Keratinocyte (primary cell): Measurements from ENCODE around the gene GADD45G. TPM values are rescaled to one million over a fixed set of nuclear protein-coding genes. Genes with fewer than 3 reads are reported as not detected.

Source experiments
- DNase-seq: peaks from one replicate; pipeline ENCODE4 v3.0.0-alpha.2; 2011; ENCODE audit warnings: low read depth, missing footprints, low spot score
- FAIRE-seq: peaks from 2 replicates; lab custom pipeline; 2011; peaks lifted over from hg19 to GRCh38; lab: Jason Lieb, UNC
- H2AFZ ChIP-seq: 2 replicates; pipeline ENCODE4 v1.6.0; 2012; ENCODE audit warnings: low read length, control low read depth, inconsistent platforms; ENCODE audit not compliant: control insufficient read depth
- H3K27ac ChIP-seq: 2 replicates; pipeline ENCODE4 v1.5.1; 2011; ENCODE audit warnings: low read length; ENCODE audit not compliant: control insufficient read depth, insufficient read depth
- H3K27me3 ChIP-seq: 3 replicates; pipeline ENCODE4 v1.6.0; 2011; ENCODE audit warnings: low read length; ENCODE audit not compliant: control insufficient read depth, insufficient read depth; ENCODE audit errors: extremely low read depth
- H3K36me3 ChIP-seq, 2 experiments: 2 replicates in 1 of 2; 3 replicates in 1 of 2; pipeline ENCODE4 v1.5.1; 2011; ENCODE audit warnings: low read length in 2 of 2, mild to moderate bottlenecking in 1 of 2; ENCODE audit not compliant: control insufficient read depth in 2 of 2, insufficient read depth in 2 of 2; ENCODE audit errors: extremely low read depth in 1 of 2
- H3K4me1 ChIP-seq: 3 replicates; pipeline ENCODE4 v1.5.1; 2011; ENCODE audit warnings: low read length; ENCODE audit not compliant: control insufficient read depth, insufficient read depth; ENCODE audit errors: extremely low read depth
- H3K4me2 ChIP-seq: 3 replicates; pipeline ENCODE4 v1.6.0; 2011; ENCODE audit warnings: low read depth, low read length; ENCODE audit not compliant: control insufficient read depth, insufficient read depth; ENCODE audit errors: extremely low read depth
- H3K4me3 ChIP-seq, 3 experiments: fragments of 200-600 bp in 1 of 3; sonication (generic) in 1 of 3; 2 replicates in 2 of 3; 3 replicates in 1 of 3; pipeline ENCODE4 v1.5.1; 2011 to 2016; ENCODE audit warnings: low read length in 3 of 3, mild to moderate bottlenecking in 3 of 3, control low read depth in 2 of 3, inconsistent platforms in 1 of 3, low read depth in 1 of 3, mixed read lengths in 1 of 3, mixed run types in 1 of 3, moderate library complexity in 1 of 3; ENCODE audit not compliant: control insufficient read depth in 2 of 3, insufficient read depth in 2 of 3; ENCODE audit errors: extremely low read depth in 1 of 3
- H3K79me2 ChIP-seq: 2 replicates; pipeline ENCODE4 v1.6.0; 2012; ENCODE audit warnings: low read length; ENCODE audit not compliant: control insufficient read depth, insufficient read depth
- H3K9ac ChIP-seq: 3 replicates; pipeline ENCODE4 v1.6.0; 2011; ENCODE audit warnings: low read length; ENCODE audit not compliant: control insufficient read depth, insufficient read depth; ENCODE audit errors: extremely low read depth
- H3K9me1 ChIP-seq: 3 replicates; pipeline ENCODE4 v1.6.0; 2011; ENCODE audit warnings: low read length; ENCODE audit not compliant: control insufficient read depth, insufficient read depth; ENCODE audit errors: extremely low read depth
- H3K9me3 ChIP-seq: 2 replicates; pipeline ENCODE4 v1.5.1; 2012; ENCODE audit warnings: low read depth, low read length; ENCODE audit not compliant: control insufficient read depth
- H4K20me1 ChIP-seq: 3 replicates; pipeline ENCODE4 v1.6.0; 2011; ENCODE audit warnings: low read length; ENCODE audit not compliant: control insufficient read depth, insufficient read depth; ENCODE audit errors: extremely low read depth
- EZH2 ChIP-seq: IDR thresholded peaks from one replicate; pipeline ENCODE4 v1.6.1; 2012; ENCODE audit warnings: inconsistent platforms, mild to moderate bottlenecking, low read length, moderate library complexity
- dilution Hi-C: fragments of 300-500 bp; cut with MboI; formaldehyde crosslinking; loops from one replicate; pipeline ENCODE4 v1.7.0; 2020; ENCODE audit warnings: low sequenced_read_pairs; ENCODE audit not compliant: extremely low pct_ligation_motif_present
- polyA plus RNA-seq, 5 experiments: library from polyadenylated mRNA; depleted of rRNA in 3 of 5; stranded (reverse) in 3 of 5; stranded (forward) in 1 of 5; unstranded in 1 of 5; fragments of >200 nt; gene quantifications; 1 replicate in 1 of 5; 2 replicates in 3 of 5; 3 replicates in 1 of 5; pipeline versions ENCODE4 v1.2.1 to v1.2.3, GENCODE V29; 2011 to 2012; ENCODE audit warnings: missing spikeins in 2 of 5, low read depth in 1 of 5, low replicate concordance in 1 of 5
- TF ChIP-seq, protein P1 (sequence below), 3 experiments: IDR thresholded peaks in 1 of 3; conservative IDR thresholded peaks in 1 of 3; optimal IDR thresholded peaks in 1 of 3; 2 replicates in 2 of 3; 3 replicates in 1 of 3; pipeline versions ENCODE3 to v1.5.1; 2011; ENCODE audit warnings: low read length in 3 of 3, mild to moderate bottlenecking in 3 of 3, moderate library complexity in 2 of 3, control low read depth in 1 of 3, inconsistent platforms in 1 of 3; ENCODE audit not compliant: insufficient read depth in 2 of 3; ENCODE audit errors: extremely low read depth in 1 of 3

GADD45G gene
- polyA plus RNA-seq, 1 donor (not counting 4 experiments of a cell fraction or from before 2014, with no cell fraction given) = 0.05 TPM

DNA sequence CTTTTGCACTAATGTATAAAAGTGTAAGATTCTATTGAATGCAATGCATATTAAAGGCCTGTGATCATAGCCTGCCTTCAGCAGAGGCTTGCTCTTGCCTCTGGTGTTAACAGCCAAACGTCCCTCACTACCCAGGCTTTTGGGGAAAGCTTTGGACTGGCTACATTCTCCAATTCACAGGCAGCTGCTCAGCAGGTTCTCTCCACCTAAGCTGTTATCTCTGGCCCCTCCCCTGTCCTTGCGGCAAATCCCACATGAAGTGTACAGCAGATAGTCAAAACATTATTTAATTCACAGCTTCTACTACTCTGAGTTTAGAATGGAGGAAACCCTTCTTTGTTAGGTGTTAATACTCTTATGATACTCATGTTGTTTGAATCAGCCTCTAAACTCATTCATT, 45.9 kb upstream of the GADD45G start:
- Histone ChIP-seq H3K79me2 (no peaks in the 10 kb centered on the region), H4K20me1 (no peaks in the 10 kb centered on the region), H2AFZ (no peak overlapping the region), H3K9ac (no peak overlapping the region), H3K4me1 (no peaks in the 10 kb centered on the region), H3K4me3 (no peak overlapping the region), H3K9me1 (no peaks in the 10 kb centered on the region), H3K27ac (no peak overlapping the region), H3K27me3 (peaks cover 3% of the 10 kb centered on the region), H3K36me3 (no peaks in the 10 kb centered on the region), H3K9me3 (no peaks in the 10 kb centered on the region), H3K4me2 (no peak overlapping the region)
- FAIRE-seq (no peak), DNase-seq (no peak)
- TF ChIP-seq, protein P1, sequence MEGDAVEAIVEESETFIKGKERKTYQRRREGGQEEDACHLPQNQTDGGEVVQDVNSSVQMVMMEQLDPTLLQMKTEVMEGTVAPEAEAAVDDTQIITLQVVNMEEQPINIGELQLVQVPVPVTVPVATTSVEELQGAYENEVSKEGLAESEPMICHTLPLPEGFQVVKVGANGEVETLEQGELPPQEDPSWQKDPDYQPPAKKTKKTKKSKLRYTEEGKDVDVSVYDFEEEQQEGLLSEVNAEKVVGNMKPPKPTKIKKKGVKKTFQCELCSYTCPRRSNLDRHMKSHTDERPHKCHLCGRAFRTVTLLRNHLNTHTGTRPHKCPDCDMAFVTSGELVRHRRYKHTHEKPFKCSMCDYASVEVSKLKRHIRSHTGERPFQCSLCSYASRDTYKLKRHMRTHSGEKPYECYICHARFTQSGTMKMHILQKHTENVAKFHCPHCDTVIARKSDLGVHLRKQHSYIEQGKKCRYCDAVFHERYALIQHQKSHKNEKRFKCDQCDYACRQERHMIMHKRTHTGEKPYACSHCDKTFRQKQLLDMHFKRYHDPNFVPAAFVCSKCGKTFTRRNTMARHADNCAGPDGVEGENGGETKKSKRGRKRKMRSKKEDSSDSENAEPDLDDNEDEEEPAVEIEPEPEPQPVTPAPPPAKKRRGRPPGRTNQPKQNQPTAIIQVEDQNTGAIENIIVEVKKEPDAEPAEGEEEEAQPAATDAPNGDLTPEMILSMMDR (optimal IDR thresholded peaks at IDR 0.05 in 1 of 3, IDR thresholded peaks at IDR 0.05 in 1 of 3, conservative IDR thresholded peaks at IDR 0.05 in 1 of 3; ENCODE audit: extremely low read depth in 1 of 3, insufficient read depth in 2 of 3, low read length in 3 of 3) = no peak
- no peak for TF ChIP-seq EZH2
- dilution Hi-C loops = no loop called here

DNA sequence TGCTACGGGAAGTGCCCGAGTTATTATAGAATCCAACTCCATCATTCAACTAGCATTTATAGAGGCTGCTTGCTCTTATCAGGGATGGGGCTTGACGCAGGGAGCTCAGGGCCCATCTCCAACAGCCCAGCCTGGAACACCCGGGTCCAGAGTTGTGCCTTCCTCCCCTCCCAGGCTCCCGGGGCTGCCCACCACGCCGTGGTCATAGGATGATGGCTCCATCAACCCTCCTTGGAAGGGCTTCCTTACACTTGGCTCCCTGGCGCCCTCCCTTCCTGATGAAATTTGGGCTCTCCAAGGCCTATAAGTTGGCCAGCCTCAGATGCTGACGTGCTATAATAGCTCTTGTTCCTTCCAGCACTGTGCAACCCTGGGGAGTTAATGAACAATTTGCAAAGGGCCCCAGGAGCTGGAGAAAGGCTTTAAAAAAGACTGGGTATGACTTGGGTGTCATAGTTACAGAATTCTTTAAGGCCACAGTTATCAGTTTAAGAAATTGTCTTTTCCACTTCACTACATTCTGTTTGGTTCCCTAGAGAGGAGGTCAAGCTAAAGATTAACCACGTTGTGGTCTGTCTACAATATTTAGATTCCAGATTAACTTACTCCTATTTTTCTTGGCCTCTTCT, 42.5 kb upstream of the GADD45G start:
- H2AFZ ChIP-seq = no peak overlapping the region
- no peaks in the 10 kb centered on the region for H3K36me3 ChIP-seq
- TF ChIP-seq EZH2 = no peak
- TF ChIP-seq, protein P1 (optimal IDR thresholded peaks at IDR 0.05 in 1 of 3, IDR thresholded peaks at IDR 0.05 in 1 of 3, conservative IDR thresholded peaks at IDR 0.05 in 1 of 3; ENCODE audit: extremely low read depth in 1 of 3, insufficient read depth in 2 of 3, low read length in 3 of 3) = no peak
- no peak overlapping the region for H3K27ac ChIP-seq
- no peaks in the 10 kb centered on the region for H3K27me3 ChIP-seq
- DNase-seq = no peak
- FAIRE-seq = no peak
- H3K79me2 ChIP-seq = no peaks in the 10 kb centered on the region
- H3K4me2 ChIP-seq = no peak overlapping the region
- H3K9me3 ChIP-seq = no peaks in the 10 kb centered on the region
- dilution Hi-C loops = no loop called here
- no peaks in the 10 kb centered on the region for H4K20me1 ChIP-seq
- H3K9ac ChIP-seq = no peak overlapping the region
- no peaks in the 10 kb centered on the region for H3K9me1 ChIP-seq
- H3K4me1 ChIP-seq = no peaks in the 10 kb centered on the region
- H3K4me3 ChIP-seq = no peak overlapping the region
